Heart right ventricle (tissue), 16 donors: ENCODE data around the gene ERO1A. TPM values are rescaled to one million over a fixed set of nuclear protein-coding genes. Genes with fewer than 3 reads are reported as not detected.

Experiments used
- ATAC-seq, 8 donors: fragments of 200-7000 bp; cut with Tn5 transposase; one replicate each; pipeline ENCODE4 v1.9.1; 2020; ENCODE audit warnings: mild to moderate bottlenecking in 8 of 8, moderate library complexity in 8 of 8, moderate number of reproducible peaks in 1 of 8
- DNase-seq, 2 donors: peaks; one replicate each; pipeline ENCODE4 v3.0.0-alpha.2; 2020
- H3K27ac ChIP-seq, 10 donors: fragments of 200-600 bp; sonication (generic) in 2 of 10; one replicate each; pipeline versions ENCODE4 v1.5.0 to v1.8.0; 2020 to 2022; ENCODE audit warnings: mild to moderate bottlenecking in 3 of 10
- H3K27me3 ChIP-seq, 7 donors: fragments of 200-600 bp; one replicate each; pipeline ENCODE4 v1.8.0; 2021 to 2022; ENCODE audit warnings: mild to moderate bottlenecking in 2 of 7
- H3K36me3 ChIP-seq, 9 donors: fragments of 200-600 bp; sonication (generic) in 1 of 9; one replicate each; pipeline versions ENCODE4 v1.5.0 to v1.8.0; 2020 to 2022; ENCODE audit warnings: mild to moderate bottlenecking in 2 of 9
- H3K4me1 ChIP-seq, 9 donors: fragments of 200-600 bp; sonication (generic) in 1 of 9; one replicate each; pipeline versions ENCODE4 v1.5.0 to v1.8.0; 2020 to 2022; ENCODE audit warnings: mild to moderate bottlenecking in 4 of 9
- H3K4me3 ChIP-seq, 10 donors: fragments of 200-600 bp; sonication (generic) in 2 of 10; one replicate each; pipeline versions ENCODE4 v1.5.0 to v1.8.0; 2020 to 2022; ENCODE audit warnings: mild to moderate bottlenecking in 7 of 10, moderate library complexity in 2 of 10
- H3K9me3 ChIP-seq, 11 donors: fragments of 200-600 bp in 10 of 11; sonication (generic) in 2 of 11; one replicate each; pipeline versions ENCODE4 v1.5.0 to v1.8.0; 2013 to 2022; ENCODE audit warnings: mild to moderate bottlenecking in 2 of 11, control low read depth in 1 of 11, moderate library complexity in 1 of 11
- CTCF ChIP-seq, 9 donors: fragments of 200-600 bp; sonication (generic) in 2 of 9; IDR thresholded peaks; one replicate each; pipeline versions ENCODE4 v1.5.0 to v1.8.0; 2021 to 2022; ENCODE audit warnings: antibody characterized with exemption in 9 of 9, mild to moderate bottlenecking in 5 of 9, moderate library complexity in 1 of 9
- WGBS, 2 donors: extraction: QIAGEN DNeasy Blood & Tissue Kit; methylation state at CpG; one replicate each; pipeline ENCODE4 v1.1.7; 2013; ENCODE audit warnings: inconsistent platforms in 1 of 2; 5-methylcytosine and 5-hydroxymethylcytosine counted together
- intact Hi-C, 10 donors: fragments of 100-400 bp; cut with DNase I; formaldehyde crosslinking; loops; one replicate each; pipeline versions ENCODE4 v1.11.1 to v1.14.2; 2022
- polyA plus RNA-seq, 2 donors: library from polyadenylated mRNA; stranded (reverse); fragments of 200-250 nt; gene quantifications; one replicate each; pipeline ENCODE4 v1.2.3, GENCODE V29; 2013
- total RNA-seq, 10 donors: library from RNA; stranded (reverse); fragmentation: NEBNext Ultra II Directional in 3 of 10; extraction: Animal tissue kit (Norgen Biotek cat#: 25700) in 3 of 10; gene quantifications; one replicate each; pipeline versions ENCODE4 v1.2.1 to v1.2.4, GENCODE V29; 2021 to 2023
- donor health status: Arrhythmogenic right ventricular cardiomyopathy.
- donor health status: ischemic (EF 13 %, LVEDD 7.1; RV severe dilation, severe dysfunction).
- donor health status: healthy with polysubstance abuse.
- donor health status: DM: no; HTN: yes; CAD: no.
- donor health status: DM: no; HTN: no; CAD: no.
- donor health status: ischemic (EF 25% LVEDD 6.9; RV normal size, moderate dysfunction).
- donor health status: ischemic (EF 25% LVEDD 5.7; RV mildly dilated, moderate dysfunction).
- donor health status: healthy.
- donor health status: DM: yes; HTN: yes; CAD: no.
- donor health status: Ischemic cardiomyopathy.
- donor health status: ischemic (EF 35%, LVEDD 5.7; RV mildly dilated, moderate dysfunction).
- donor health status: nonischemic (EF 11% LVEDD 7.7; RV severe dilation, severe dysfunction).
- donor health status: DM: yes; HTN: yes; CAD: no.
- donor health status: PGD.
- donor health status: ischemic (EF 29% LVEDD 5.4; RV normal size, mild dysfunction).
- donor health status: nonischemic (EF 23%, LVEDD 6.1; RV moderate dilation, normal function).

The ERO1A gene
- total and polyA plus RNA-seq, 12 donors = 9.2 to 54.0 (median 15.8) TPM

- intact Hi-C loops = no loop called here
- 95 to 100% methylated on average over 1 of the region's 1 CpG for WGBS, 2 donors
- H3K9me3 ChIP-seq = peaks cover 0 to 26% (median 0%) of the 10 kb centered on the region in 11 donors
- no peaks in the 10 kb centered on the region for H3K4me1 ChIP-seq
- H3K27ac ChIP-seq = no peak overlapping the region
- TF ChIP-seq CTCF (IDR thresholded peaks at IDR 0.05) = no peak
- H3K36me3 ChIP-seq = no peaks in the 10 kb centered on the region
- no peak for DNase-seq
- no peak overlapping the region for H3K4me3 ChIP-seq
- no peak for ATAC-seq
- H3K27me3 ChIP-seq = no peaks in the 10 kb centered on the region
Observed at GRCh38 chr14:52598568-52598967, 96.8 kb downstream of the ERO1A start.

- ATAC-seq (no peak), DNase-seq (no peak)
- peaks cover 0 to 34% (median under 1%) of the 10 kb centered on the region in 11 donors for H3K9me3 ChIP-seq
- no peak overlapping the region for H3K4me3 ChIP-seq
- no peaks in the 10 kb centered on the region for H3K36me3 ChIP-seq
- intact Hi-C loops = no loop called here
- H3K27ac ChIP-seq = no peak overlapping the region
- no peaks in the 10 kb centered on the region for H3K4me1 ChIP-seq
- TF ChIP-seq CTCF (IDR thresholded peaks at IDR 0.05) = no peak
- H3K27me3 ChIP-seq = no peaks in the 10 kb centered on the region
- 90 to 98% methylated on average over 5 of the region's 5 CpGs for WGBS, 2 donors
Observed at GRCh38 chr14:52596861-52597260, 98.5 kb downstream of the ERO1A start.

- Histone ChIP-seq H3K4me3 (no peak overlapping the region), H3K27me3 (no peaks in the 10 kb centered on the region), H3K27ac (no peak overlapping the region), H3K36me3 (no peaks in the 10 kb centered on the region), H3K4me1 (no peaks in the 10 kb centered on the region), H3K9me3 (peaks cover 0 to 39% (median 4%) of the 10 kb centered on the region in 11 donors)
- no peak for DNase-seq
- intact Hi-C loops = no loop called here
- ATAC-seq = no peak
- 90 to 93% methylated on average over 10 of the region's 10 CpGs for WGBS, 2 donors
- no peak for TF ChIP-seq CTCF (IDR thresholded peaks at IDR 0.05)
Observed at GRCh38 chr14:52596320-52596719, 99.0 kb downstream of the ERO1A start.

- 96% methylated on average over 1 of the region's 1 CpG for WGBS, 2 donors
- intact Hi-C loops = no loop called here
- ATAC-seq = no peak
- no peak for DNase-seq
- H3K27ac ChIP-seq = no peak overlapping the region
- TF ChIP-seq CTCF (IDR thresholded peaks at IDR 0.05) = no peak
- H3K4me1 ChIP-seq = no peaks in the 10 kb centered on the region
- H3K27me3 ChIP-seq = no peaks in the 10 kb centered on the region
- no peaks in the 10 kb centered on the region for H3K36me3 ChIP-seq
- no peak overlapping the region for H3K4me3 ChIP-seq
- H3K9me3 ChIP-seq = peaks cover 0 to 40% (median 4%) of the 10 kb centered on the region in 11 donors
Observed at GRCh38 chr14:52590318-52590717, 105.0 kb downstream of the ERO1A start.

Other genes starting within 250 kb of the ERO1A start
- 1 to 10 TPM; 3.1 to 6.3 (median 4.3) TPM for gene TXNDC16, start 143.1 kb downstream of the ERO1A start, total RNA-seq
- 1 to 10 TPM; 1.2 to 1.3 TPM for gene TXNDC16, start 143.1 kb downstream of the ERO1A start, polyA plus RNA-seq
- gene GPR137C, start 142.7 kb downstream of the ERO1A start, total RNA-seq = 1 to 10 TPM in 6 of 10 donors, under 1 TPM in 4; 0.62 to 2.3 (median 1.1) TPM
- 1 to 10 TPM in 1 of 2 donors, under 1 TPM in 1; 0.88 to 1.4 TPM for gene GPR137C, start 142.7 kb downstream of the ERO1A start, polyA plus RNA-seq
- gene PSMC6, start 11.6 kb upstream of the ERO1A start, total RNA-seq = 10 to 100 TPM; 78.5 to 94.0 (median 85.4) TPM
- gene PSMC6, start 11.6 kb upstream of the ERO1A start, polyA plus RNA-seq = 10 to 100 TPM; 92.4 to 99.4 TPM
- gene STYX, start 34.6 kb upstream of the ERO1A start, total RNA-seq = 10 to 100 TPM; 12.9 to 15.8 (median 14.2) TPM
- gene STYX, start 34.6 kb upstream of the ERO1A start, polyA plus RNA-seq = 1 to 10 TPM; 3.4 to 6.6 TPM
- 10 to 100 TPM in 1 of 10 donors, 1 to 10 TPM in 9; 4.5 to 12.7 (median 5.3) TPM for gene GNPNAT1, start 96.0 kb upstream of the ERO1A start, total RNA-seq
- gene GNPNAT1, start 96.0 kb upstream of the ERO1A start, polyA plus RNA-seq = 10 to 100 TPM in 1 of 2 donors, 1 to 10 TPM in 1; 2.1 to 10.2 TPM